Right lobe of liver (tissue), 4 donors: ENCODE results near the gene CD302.

Source experiments
- CTCF ChIP-seq, 4 donors: fragments of 200-600 bp in 3 of 4; fragments of 450-650 bp in 1 of 4; IDR thresholded peaks; one replicate each; pipeline versions ENCODE4 v1.5.1 to v1.8.0; 2016 to 2022; ENCODE audit warnings: antibody characterized with exemption in 4 of 4, mild to moderate bottlenecking in 2 of 4
- POLR2A ChIP-seq: fragments of 450-650 bp; IDR thresholded peaks from one replicate; pipeline ENCODE4 v1.6.1; 2017; ENCODE audit warnings: antibody characterized with exemption, mild to moderate bottlenecking
- donor health status: DM: no; HTN: no; CAD: no.
- donor health status: DM: no; HTN: no; CAD: no.
- donor health status: DM: no; HTN: yes; CAD: no.

- TF ChIP-seq CTCF (IDR thresholded peaks at IDR 0.05) (no peak), POLR2A (no peak)
Observed at GRCh38 chr2:159792599-159792998, 5.4 kb downstream of the CD302 start.
